Upper lobe of right lung (tissue), 1 donor: ENCODE data around the gene TNS1. TPM values are rescaled to one million over a fixed set of nuclear protein-coding genes. Genes with fewer than 3 reads are reported as not detected.

Experiments used
- ATAC-seq: fragments of 200-7000 bp; cut with Tn5 transposase; one replicate; pipeline ENCODE4 v1.9.1; 2020; ENCODE audit warnings: mild to moderate bottlenecking, moderate library complexity
- DNase-seq: peaks from one replicate; pipeline ENCODE4 v3.0.0-alpha.2; 2020
- H3K27ac ChIP-seq: fragments of 200-600 bp; one replicate; pipeline ENCODE4 v1.8.0; 2022
- H3K27me3 ChIP-seq: fragments of 200-600 bp; one replicate; pipeline ENCODE4 v1.8.0; 2022; ENCODE audit warnings: mild to moderate bottlenecking
- H3K36me3 ChIP-seq: fragments of 200-600 bp; one replicate; pipeline ENCODE4 v1.8.0; 2022
- H3K4me1 ChIP-seq: fragments of 200-600 bp; one replicate; pipeline ENCODE4 v1.8.0; 2022
- H3K4me3 ChIP-seq: fragments of 200-600 bp; one replicate; pipeline ENCODE4 v1.8.0; 2022; ENCODE audit warnings: mild to moderate bottlenecking
- H3K9me3 ChIP-seq: fragments of 200-600 bp; one replicate; pipeline ENCODE4 v1.8.0; 2022
- intact Hi-C: fragments of 100-400 bp; cut with DNase I; formaldehyde crosslinking; loops from one replicate; pipeline ENCODE4 v1.11.0; 2022
- total RNA-seq: library from RNA; stranded (reverse); fragmentation: NEBNext Ultra II Directional; extraction: Animal tissue kit (Norgen Biotek cat#: 25700); gene quantifications from one replicate; pipeline ENCODE4 v1.2.1, GENCODE V29; 2021
- TF ChIP-seq, protein P1 (sequence below): fragments of 200-600 bp; IDR thresholded peaks from one replicate; pipeline ENCODE4 v1.8.0; 2022; ENCODE audit warnings: antibody characterized with exemption
- donor health status: DM: no; HTN: yes; CAD: no; lungs with severe emphysema.

TNS1 gene
- total RNA-seq, 1 donor from 2014 or later: 669 TPM

DNA sequence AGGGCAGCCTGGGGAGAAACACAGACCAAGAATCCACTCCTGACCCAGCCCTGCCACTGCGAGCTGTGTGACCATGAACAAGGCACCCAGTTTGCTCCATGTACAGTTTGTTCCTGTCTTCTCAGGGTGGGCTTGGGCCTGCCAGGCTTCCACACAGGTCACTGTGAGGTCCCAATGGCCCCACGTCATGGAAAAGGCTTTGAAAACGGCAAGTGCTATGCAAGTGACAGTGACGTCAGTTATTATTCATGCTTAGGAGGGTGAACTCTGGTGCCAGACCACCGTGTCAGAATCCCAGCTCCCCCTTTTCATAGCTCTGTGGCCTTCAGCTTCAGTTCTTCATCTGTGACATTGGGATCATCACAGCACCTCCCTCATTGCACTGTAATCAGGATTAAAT is 87.1 kb downstream of the TNS1 start:
- no peak for DNase-seq
- Histone ChIP-seq H3K36me3 (peaks cover 34% of the 10 kb centered on the region), H3K9me3 (no peaks in the 10 kb centered on the region), H3K4me1 (peaks cover 100% of the 10 kb centered on the region), H3K4me3 (no peak overlapping the region), H3K27me3 (no peaks in the 10 kb centered on the region), H3K27ac (peak overlapping the region; percentile 80)
- no peak for ATAC-seq
- TF ChIP-seq, protein P1, sequence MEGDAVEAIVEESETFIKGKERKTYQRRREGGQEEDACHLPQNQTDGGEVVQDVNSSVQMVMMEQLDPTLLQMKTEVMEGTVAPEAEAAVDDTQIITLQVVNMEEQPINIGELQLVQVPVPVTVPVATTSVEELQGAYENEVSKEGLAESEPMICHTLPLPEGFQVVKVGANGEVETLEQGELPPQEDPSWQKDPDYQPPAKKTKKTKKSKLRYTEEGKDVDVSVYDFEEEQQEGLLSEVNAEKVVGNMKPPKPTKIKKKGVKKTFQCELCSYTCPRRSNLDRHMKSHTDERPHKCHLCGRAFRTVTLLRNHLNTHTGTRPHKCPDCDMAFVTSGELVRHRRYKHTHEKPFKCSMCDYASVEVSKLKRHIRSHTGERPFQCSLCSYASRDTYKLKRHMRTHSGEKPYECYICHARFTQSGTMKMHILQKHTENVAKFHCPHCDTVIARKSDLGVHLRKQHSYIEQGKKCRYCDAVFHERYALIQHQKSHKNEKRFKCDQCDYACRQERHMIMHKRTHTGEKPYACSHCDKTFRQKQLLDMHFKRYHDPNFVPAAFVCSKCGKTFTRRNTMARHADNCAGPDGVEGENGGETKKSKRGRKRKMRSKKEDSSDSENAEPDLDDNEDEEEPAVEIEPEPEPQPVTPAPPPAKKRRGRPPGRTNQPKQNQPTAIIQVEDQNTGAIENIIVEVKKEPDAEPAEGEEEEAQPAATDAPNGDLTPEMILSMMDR: no peak
- intact Hi-C loops: no loop called here

DNA sequence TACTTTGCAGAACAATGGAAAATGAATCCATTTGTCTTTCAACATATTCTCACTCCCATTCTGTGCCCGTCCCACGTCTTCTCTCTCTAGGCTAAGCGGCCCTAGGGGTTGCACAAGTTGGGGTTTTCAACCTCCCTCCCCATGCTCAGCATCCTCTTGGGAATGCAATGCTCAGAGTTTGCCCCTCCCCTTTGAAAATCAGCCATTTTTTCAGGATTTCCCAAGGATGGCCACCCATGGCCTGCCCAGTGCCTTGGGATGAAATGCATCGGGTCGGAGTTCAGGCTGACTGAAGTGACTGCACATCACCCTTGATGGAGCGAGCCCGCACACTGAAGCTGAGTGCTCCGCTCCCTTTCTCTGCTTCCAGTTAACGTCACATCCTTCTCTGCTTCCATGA is 87.9 kb downstream of the TNS1 start:
- peak overlapping the region; percentile 80 for H3K27ac ChIP-seq
- intact Hi-C loops: no loop called here
- peaks cover 30% of the 10 kb centered on the region for H3K36me3 ChIP-seq
- DNase-seq (no peak), ATAC-seq (no peak)
- H3K4me1 ChIP-seq: peaks cover 99% of the 10 kb centered on the region
- no peak overlapping the region for H3K4me3 ChIP-seq
- TF ChIP-seq, protein P1: no peak
- no peaks in the 10 kb centered on the region for H3K9me3 ChIP-seq
- H3K27me3 ChIP-seq: no peaks in the 10 kb centered on the region

DNA sequence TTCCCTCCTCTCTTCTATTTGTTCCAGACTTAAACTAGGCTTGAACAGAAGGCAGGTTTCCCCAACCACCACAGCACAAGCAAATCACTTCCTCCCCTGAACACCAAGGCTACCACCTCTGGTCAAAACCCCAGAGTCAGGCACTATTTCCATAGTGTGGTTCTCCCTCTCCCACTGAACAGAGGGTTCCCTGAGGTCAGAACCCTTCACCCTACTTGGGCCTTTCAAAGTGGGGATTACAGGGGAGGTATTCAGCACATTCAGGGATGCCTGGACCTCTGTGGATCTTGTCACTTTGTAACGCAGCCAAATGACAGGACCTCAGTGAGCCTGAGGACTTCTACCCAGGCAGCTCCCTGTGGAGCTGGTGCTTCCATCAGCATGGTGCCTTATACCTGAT is 88.7 kb downstream of the TNS1 start:
- DNase-seq: no peak
- Histone ChIP-seq H3K4me3 (no peak overlapping the region), H3K36me3 (peaks cover 22% of the 10 kb centered on the region), H3K27ac (peak overlapping the region; percentile 80), H3K4me1 (peaks cover 97% of the 10 kb centered on the region), H3K27me3 (no peaks in the 10 kb centered on the region), H3K9me3 (no peaks in the 10 kb centered on the region)
- intact Hi-C loops: no loop called here
- TF ChIP-seq, protein P1: no peak
- ATAC-seq: no peak

DNA sequence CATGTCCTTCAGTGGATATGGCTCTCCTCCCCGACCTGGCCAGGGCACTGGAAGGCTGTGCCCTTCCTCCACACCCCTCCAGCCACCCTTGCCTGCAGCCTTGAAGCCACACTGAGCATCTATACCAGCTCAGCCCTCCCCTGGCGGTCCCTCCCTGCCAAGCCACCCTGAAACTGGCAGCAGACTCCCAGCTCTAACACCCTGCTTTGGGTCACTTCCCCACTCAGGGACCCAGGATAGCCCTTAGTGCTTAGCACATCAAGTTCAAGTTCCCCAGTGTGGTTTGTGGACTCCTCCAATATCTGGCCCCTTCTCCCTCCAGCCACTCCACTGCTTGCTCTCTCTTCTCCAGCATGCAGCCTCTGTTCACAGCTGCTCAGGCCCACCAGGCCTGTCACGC is 89.4 kb downstream of the TNS1 start:
- H3K4me3 ChIP-seq: no peak overlapping the region
- H3K27ac ChIP-seq: peak overlapping the region; percentile 80
- peaks cover 19% of the 10 kb centered on the region for H3K36me3 ChIP-seq
- H3K27me3 ChIP-seq: no peaks in the 10 kb centered on the region
- peaks cover 93% of the 10 kb centered on the region for H3K4me1 ChIP-seq
- DNase-seq (no peak), ATAC-seq (peak; percentile 46)
- no peaks in the 10 kb centered on the region for H3K9me3 ChIP-seq
- intact Hi-C loops: no loop called here
- TF ChIP-seq, protein P1: no peak

DNA sequence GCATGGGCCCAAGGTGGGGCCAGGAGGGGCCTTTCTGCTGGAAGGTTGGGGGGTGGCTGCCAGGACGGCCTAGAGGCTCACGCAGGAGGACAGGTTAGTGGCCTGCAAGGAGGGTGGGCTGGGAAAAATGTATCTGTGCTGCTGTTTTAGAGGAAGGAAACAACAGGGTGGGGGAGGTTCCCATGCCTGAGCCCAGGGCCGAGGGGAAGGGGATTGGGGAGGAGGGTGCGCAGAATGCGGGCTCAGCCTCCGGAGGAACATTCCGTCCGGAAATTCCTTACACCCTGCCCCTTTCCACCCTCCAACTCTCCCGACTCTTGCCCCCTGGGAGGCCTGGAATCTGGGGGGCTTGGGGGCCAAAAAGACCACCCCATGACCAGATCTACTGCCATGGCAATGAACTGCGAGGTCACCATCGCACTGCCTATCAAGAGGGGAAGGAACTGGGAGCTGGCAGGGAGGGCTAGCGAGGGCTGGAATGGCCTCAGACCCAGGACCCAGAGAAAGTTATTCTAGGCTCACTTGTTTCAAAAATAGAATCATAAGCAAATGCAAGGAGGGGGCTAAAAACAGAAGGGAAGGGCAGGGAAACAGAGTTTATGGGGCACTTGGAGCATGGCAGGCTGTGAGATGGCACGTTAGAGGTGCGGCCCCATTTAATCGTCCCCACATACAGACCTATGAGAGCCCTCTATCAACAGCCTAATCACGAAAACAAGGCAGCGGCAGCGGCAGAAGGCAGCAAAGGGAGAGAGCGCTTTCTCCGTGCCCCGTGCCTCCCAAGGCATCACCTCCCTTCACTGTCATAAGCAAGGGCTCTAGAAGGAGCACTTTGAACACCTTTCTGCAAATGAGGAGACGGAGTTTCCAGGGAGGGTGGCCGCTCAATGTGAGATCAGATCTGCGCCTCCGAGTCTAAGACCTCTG is 90.4 kb downstream of the TNS1 start:
- ATAC-seq (no peak), DNase-seq (no peak)
- peaks cover 93% of the 10 kb centered on the region for H3K4me1 ChIP-seq
- peak overlapping the region; percentile 80 for H3K27ac ChIP-seq
- no peaks in the 10 kb centered on the region for H3K27me3 ChIP-seq
- intact Hi-C loops: no loop called here
- H3K36me3 ChIP-seq: peaks cover 19% of the 10 kb centered on the region
- TF ChIP-seq, protein P1: no peak
- peak overlapping the region; percentile 10 for H3K4me3 ChIP-seq
- H3K9me3 ChIP-seq: no peaks in the 10 kb centered on the region
